Caco-2 (cell line): ENCODE results near the gene ANTXRL. TPM values are rescaled to one million over a fixed set of nuclear protein-coding genes. Genes with fewer than 3 reads are reported as not detected.
A peak's percentile ranks its signal among the peaks of the same experiment; 100 is the strongest.
"Not testable (repeated sequence)": the region's sequence is repeated elsewhere in the genome, so short reads cannot be mapped to it uniquely, and the experiment has no call there.

Experiments
- BruUV-seq: library from RNA; stranded (reverse); fragments of 400-500 nt; replicated peaks from 2 replicates; lab custom pipeline; 2021; lab: Mats Ljungman, UMichigan
- CTCF ChIA-PET: fragments of 300-600 bp; sonication (Branson Sonifier 250); formaldehyde crosslinking; loops from one replicate; lab custom pipeline; 2022; ENCODE audit warnings: antibody characterized with exemption; lab: Charles Lee
- POLR2A ChIA-PET: fragments of 300-600 bp; sonication (Branson Sonifier 250); formaldehyde crosslinking; loops from one replicate; lab custom pipeline; 2022; ENCODE audit warnings: antibody characterized with exemption; lab: Charles Lee
- DNase-seq, 2 experiments: peaks; one replicate each; pipeline versions ENCODE4 v3.0.0 to v3.0.0-alpha.2; 2020 to 2022
- H3K27me3 ChIP-seq: replicated peaks from 2 replicates; pipeline ENCODE4 v1.6.0; 2011; ENCODE audit warnings: low read length; ENCODE audit not compliant: control insufficient read depth, insufficient read depth
- H3K36me3 ChIP-seq: 2 replicates; pipeline ENCODE4 v1.5.1; 2011; ENCODE audit warnings: low read length; ENCODE audit not compliant: control insufficient read depth, insufficient read depth
- H3K4me1 ChIP-seq: fragments of 250-450 bp; sonication (Bioruptor Pico); 2 replicates; pipeline ENCODE4 v1.5.1; 2020; ENCODE audit warnings: mild to moderate bottlenecking
- H3K4me3 ChIP-seq: 2 replicates; pipeline ENCODE4 v1.5.1; 2011; ENCODE audit warnings: low read depth, mild to moderate bottlenecking, control low read depth, low read length
- H3K9me3 ChIP-seq: fragments of 250-450 bp; sonication (Bioruptor Pico); 2 replicates; pipeline ENCODE4 v1.5.1; 2020; ENCODE audit warnings: mild to moderate bottlenecking, moderate library complexity
- H3K27ac Mint-ChIP-seq: one replicate; pipeline ENCODE4 v1.8.0; 2022; ENCODE audit warnings: mixed read lengths; ENCODE audit not compliant: unreplicated experiment
- H3K27me3 Mint-ChIP-seq: one replicate; pipeline ENCODE4 v1.8.0; 2022; ENCODE audit warnings: mixed read lengths; ENCODE audit not compliant: insufficient read depth, unreplicated experiment
- H3K36me3 Mint-ChIP-seq: one replicate; pipeline ENCODE4 v1.8.0; 2022; ENCODE audit warnings: mild to moderate bottlenecking, mixed read lengths; ENCODE audit not compliant: insufficient read depth, unreplicated experiment
- H3K4me1 Mint-ChIP-seq: one replicate; pipeline ENCODE4 v1.8.0; 2022; ENCODE audit warnings: low read depth, mixed read lengths; ENCODE audit not compliant: unreplicated experiment
- H3K4me3 Mint-ChIP-seq: one replicate; pipeline ENCODE4 v1.8.0; 2022; ENCODE audit warnings: mild to moderate bottlenecking, moderate library complexity, mixed read lengths; ENCODE audit not compliant: unreplicated experiment
- H3K9me3 Mint-ChIP-seq: one replicate; pipeline ENCODE4 v1.8.0; 2022; ENCODE audit warnings: mixed read lengths; ENCODE audit not compliant: unreplicated experiment
- intact Hi-C: fragments of 100-400 bp; cut with micrococcal nuclease; formaldehyde crosslinking; loops from one replicate; pipeline ENCODE4 v1.10.0; 2022; ENCODE audit not compliant: unreplicated experiment
- total RNA-seq: library from RNA; stranded (reverse); gene quantifications from 2 replicates; pipeline ENCODE4 v1.2.3, GENCODE V29; 2022
- TF ChIP-seq, protein P1 (sequence below), 2 experiments: fragments of 200-600 bp in 1 of 2; IDR thresholded peaks; 1 replicate in 1 of 2; 2 replicates in 1 of 2; pipeline versions ENCODE4 v1.5.1 to v1.8.0; 2011 to 2022; ENCODE audit warnings: antibody characterized with exemption in 1 of 2, control low read depth in 1 of 2, inconsistent platforms in 1 of 2, low read depth in 1 of 2, low read length in 1 of 2, mild to moderate bottlenecking in 1 of 2, moderate library complexity in 1 of 2; ENCODE audit not compliant: insufficient read depth in 1 of 2, severe bottlenecking in 1 of 2, unreplicated experiment in 1 of 2

Gene ANTXRL
- total RNA-seq, 1 experiment from 2014 or later: not detected

DNA sequence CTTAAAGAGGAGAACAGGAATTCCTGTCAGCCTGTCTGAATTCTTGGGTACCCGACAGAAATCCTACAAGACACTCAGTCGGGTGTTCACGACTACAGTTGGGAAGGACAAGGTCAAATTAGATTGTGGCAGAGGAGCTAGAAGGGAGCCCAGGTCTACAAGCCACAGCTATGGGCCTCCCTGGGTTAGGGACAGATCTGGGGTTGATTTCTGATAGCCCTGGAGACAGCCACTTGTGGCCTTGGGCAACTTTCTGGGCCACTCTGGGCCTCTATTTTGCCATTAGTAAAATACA lies 39.7 kb upstream of the ANTXRL start:
- Mint-ChIP-seq H3K9me3 (no peaks in the 10 kb centered on the region), H3K4me1 (no peaks in the 10 kb centered on the region), H3K27ac (no peak overlapping the region), H3K4me3 (no peak overlapping the region), H3K27me3 (peaks cover 10% of the 10 kb centered on the region), H3K36me3 (no peaks in the 10 kb centered on the region)
- Histone ChIP-seq H3K4me3 (no peak overlapping the region), H3K4me1 (no peaks in the 10 kb centered on the region), H3K9me3 (peaks cover 4% of the 10 kb centered on the region; the same call in 1 of the 2 replicates), H3K27me3 (no peaks in the 10 kb centered on the region), H3K36me3 (no peaks in the 10 kb centered on the region)
- TF ChIP-seq, protein P1, sequence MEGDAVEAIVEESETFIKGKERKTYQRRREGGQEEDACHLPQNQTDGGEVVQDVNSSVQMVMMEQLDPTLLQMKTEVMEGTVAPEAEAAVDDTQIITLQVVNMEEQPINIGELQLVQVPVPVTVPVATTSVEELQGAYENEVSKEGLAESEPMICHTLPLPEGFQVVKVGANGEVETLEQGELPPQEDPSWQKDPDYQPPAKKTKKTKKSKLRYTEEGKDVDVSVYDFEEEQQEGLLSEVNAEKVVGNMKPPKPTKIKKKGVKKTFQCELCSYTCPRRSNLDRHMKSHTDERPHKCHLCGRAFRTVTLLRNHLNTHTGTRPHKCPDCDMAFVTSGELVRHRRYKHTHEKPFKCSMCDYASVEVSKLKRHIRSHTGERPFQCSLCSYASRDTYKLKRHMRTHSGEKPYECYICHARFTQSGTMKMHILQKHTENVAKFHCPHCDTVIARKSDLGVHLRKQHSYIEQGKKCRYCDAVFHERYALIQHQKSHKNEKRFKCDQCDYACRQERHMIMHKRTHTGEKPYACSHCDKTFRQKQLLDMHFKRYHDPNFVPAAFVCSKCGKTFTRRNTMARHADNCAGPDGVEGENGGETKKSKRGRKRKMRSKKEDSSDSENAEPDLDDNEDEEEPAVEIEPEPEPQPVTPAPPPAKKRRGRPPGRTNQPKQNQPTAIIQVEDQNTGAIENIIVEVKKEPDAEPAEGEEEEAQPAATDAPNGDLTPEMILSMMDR (IDR thresholded peaks at IDR 0.05; ENCODE audit: insufficient read depth in 1 of 2, low read depth in 1 of 2, low read length in 1 of 2, severe bottlenecking in 1 of 2, unreplicated experiment in 1 of 2): no peak
- POLR2A ChIA-PET: no interaction called here
- BruUV-seq: no TSS peak
- intact Hi-C loops: no loop called here
- DNase-seq: no peak
- CTCF ChIA-PET: no interaction called here

DNA sequence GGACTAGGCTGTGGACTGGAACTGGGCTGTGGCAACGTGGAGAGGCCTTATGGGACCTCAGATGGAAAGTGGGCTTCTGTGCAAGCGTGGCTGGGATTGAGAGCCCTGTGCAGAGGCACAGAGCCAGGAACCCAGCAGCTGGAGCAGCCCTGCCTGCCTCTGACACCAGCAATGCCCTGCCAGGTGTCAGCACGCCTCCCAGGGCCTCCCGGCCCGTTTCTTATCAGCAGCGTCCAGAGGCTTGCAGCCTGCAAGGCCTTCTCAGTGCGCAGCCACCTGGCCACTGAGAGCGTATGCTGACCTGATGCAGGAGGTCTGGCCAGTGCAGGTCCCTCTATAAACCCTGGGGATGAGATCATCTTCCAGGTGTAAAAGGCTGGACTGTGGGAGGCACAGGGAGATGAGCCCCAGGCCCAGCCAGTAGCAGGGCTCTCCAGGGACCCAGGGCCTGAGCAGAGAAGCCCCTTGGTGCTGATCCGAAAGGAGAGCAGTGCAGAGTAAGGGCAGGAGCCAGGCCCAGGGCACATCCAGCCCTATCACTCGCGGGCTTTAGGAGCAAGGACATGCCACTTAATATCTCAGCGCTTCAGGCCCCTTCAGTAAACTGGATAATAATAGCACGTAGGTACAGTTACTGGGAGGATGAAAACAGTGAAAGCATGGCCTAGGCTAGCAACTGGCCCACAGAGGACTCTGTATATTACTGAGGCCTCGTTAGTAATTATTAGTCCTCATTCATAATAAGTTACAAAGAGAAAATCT lies 38.8 kb upstream of the ANTXRL start:
- Mint-ChIP-seq H3K4me1 (no peaks in the 10 kb centered on the region), H3K9me3 (no peaks in the 10 kb centered on the region), H3K36me3 (no peaks in the 10 kb centered on the region), H3K27ac (no peak overlapping the region), H3K27me3 (peaks cover 5% of the 10 kb centered on the region), H3K4me3 (no peak overlapping the region)
- Histone ChIP-seq H3K36me3 (no peaks in the 10 kb centered on the region), H3K4me1 (no peaks in the 10 kb centered on the region), H3K4me3 (no peak overlapping the region), H3K27me3 (no peaks in the 10 kb centered on the region), H3K9me3 (no peaks in the 10 kb centered on the region)
- POLR2A ChIA-PET: no interaction called here
- DNase-seq: peak in 1 of 2 experiments; percentile 44
- intact Hi-C loops: no loop called here
- CTCF ChIA-PET: no interaction called here
- no TSS peak for BruUV-seq
- TF ChIP-seq, protein P1 (IDR thresholded peaks at IDR 0.05; ENCODE audit: insufficient read depth in 1 of 2, low read depth in 1 of 2, low read length in 1 of 2, severe bottlenecking in 1 of 2, unreplicated experiment in 1 of 2): no peak

DNA sequence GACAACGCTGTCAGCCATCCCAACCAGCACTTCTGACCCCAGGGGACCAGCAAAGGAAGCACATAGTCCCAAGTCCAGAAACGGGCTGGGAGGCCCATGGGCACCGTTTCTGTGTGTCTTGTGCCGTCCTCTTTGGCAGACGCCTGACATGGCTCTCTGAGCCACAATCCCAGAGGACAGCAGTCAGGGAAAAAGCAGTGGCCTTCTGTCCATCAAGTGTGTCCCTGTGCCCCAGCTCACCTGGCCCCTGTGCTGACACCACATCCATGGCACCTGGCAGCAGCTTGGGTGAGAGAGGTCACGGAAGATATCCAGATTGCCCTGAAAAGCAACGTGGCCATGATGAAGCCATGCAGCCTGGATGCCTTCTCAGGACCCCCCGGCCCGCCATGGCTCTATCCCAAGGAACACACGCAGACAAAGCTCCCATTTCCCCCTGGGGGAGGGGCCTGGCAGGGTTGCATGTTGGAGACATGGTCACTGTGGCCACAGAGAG lies 38.1 kb upstream of the ANTXRL start:
- intact Hi-C loops: no loop called here
- peak in 1 of 2 experiments; percentile 33 for DNase-seq
- no peaks in the 10 kb centered on the region for H3K36me3 Mint-ChIP-seq
- H3K27ac Mint-ChIP-seq: no peak overlapping the region
- TF ChIP-seq, protein P1 (IDR thresholded peaks at IDR 0.05; ENCODE audit: insufficient read depth in 1 of 2, low read depth in 1 of 2, low read length in 1 of 2, severe bottlenecking in 1 of 2, unreplicated experiment in 1 of 2): no peak
- Histone ChIP-seq H3K27me3 (no peaks in the 10 kb centered on the region), H3K9me3 (no peaks in the 10 kb centered on the region), H3K4me3 (no peak overlapping the region), H3K4me1 (no peaks in the 10 kb centered on the region), H3K36me3 (no peaks in the 10 kb centered on the region)
- H3K27me3 Mint-ChIP-seq: peaks cover under 1% of the 10 kb centered on the region
- no peaks in the 10 kb centered on the region for H3K4me1 Mint-ChIP-seq
- BruUV-seq: no TSS peak
- CTCF ChIA-PET: interaction anchor here (0.7 kb wide), 1 partner anchor 66 kb away, joined by 3 read pairs; no protein-coding TSS in a partner anchor
- no peaks in the 10 kb centered on the region for H3K9me3 Mint-ChIP-seq
- H3K4me3 Mint-ChIP-seq: no peak overlapping the region
- POLR2A ChIA-PET: no interaction called here

DNA sequence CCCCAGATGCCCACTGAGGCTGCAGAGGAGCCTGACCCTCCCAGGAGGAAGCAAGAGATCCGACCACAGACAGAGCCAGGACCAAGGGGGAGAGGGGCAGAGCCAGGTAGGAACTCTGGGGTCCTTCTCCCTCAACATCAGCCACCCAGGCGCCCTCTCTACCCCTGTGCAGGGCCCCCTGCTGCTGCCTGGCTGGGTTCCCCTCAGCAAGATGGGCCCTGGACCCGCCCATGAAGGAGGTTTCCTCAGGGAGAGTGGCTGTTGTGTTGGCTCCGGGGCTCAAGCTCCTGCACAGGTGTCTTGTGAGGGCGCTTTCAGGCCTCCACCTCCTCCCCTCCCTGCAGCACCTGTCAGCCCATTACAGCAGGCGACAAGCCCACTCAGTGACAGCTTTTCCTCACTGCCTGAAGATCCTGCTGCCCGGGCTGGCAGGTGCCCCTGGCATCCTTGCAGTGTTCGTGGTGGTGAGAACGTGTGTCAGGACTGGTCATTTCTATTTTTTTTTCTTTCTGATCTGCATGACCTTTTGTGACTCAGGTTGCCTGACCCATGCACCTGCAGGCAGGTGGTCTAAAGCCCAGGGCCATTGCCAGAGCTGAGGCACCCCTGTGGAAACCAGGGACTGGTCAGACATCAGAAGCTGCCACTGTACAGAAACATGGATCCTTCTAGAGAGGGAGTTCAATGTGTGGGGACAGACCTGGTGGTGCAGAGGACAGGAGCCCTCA lies 37.0 kb upstream of the ANTXRL start:
- H3K27me3 ChIP-seq, POLR2A ChIA-PET, H3K9me3 ChIP-seq, H3K36me3 Mint-ChIP-seq, BruUV-seq, H3K4me3 ChIP-seq, intact Hi-C loops, H3K4me1 ChIP-seq, CTCF ChIA-PET, H3K36me3 ChIP-seq, H3K4me1 Mint-ChIP-seq, H3K9me3 Mint-ChIP-seq, H3K4me3 Mint-ChIP-seq, H3K27ac Mint-ChIP-seq, H3K27me3 Mint-ChIP-seq, DNase-seq: not testable (repeated sequence)
